ENCODE measurements around the gene IFNGR1.

DNA sequence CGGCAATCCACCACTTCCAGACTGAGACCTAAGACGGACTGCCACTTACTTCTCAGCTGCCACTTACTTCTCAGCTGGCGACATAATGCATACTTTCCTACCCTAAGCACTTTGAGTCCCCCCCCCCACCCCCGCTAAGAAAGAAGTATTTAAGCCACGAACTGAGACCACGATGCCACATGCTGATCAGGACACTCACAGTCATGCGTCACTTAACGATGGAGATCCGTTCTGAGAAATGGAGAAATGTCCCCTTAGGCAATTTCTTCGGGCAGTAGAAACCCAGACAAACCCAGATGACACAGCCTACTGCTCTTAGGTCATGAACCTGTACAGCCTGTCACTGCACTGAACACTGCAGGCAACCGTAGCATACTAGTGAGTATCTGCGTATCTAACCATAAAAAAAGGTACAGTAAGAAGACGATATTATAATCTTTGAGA, 690 bp downstream of the IFNGR1 start:
- TF ChIP-seq, protein P1, sequence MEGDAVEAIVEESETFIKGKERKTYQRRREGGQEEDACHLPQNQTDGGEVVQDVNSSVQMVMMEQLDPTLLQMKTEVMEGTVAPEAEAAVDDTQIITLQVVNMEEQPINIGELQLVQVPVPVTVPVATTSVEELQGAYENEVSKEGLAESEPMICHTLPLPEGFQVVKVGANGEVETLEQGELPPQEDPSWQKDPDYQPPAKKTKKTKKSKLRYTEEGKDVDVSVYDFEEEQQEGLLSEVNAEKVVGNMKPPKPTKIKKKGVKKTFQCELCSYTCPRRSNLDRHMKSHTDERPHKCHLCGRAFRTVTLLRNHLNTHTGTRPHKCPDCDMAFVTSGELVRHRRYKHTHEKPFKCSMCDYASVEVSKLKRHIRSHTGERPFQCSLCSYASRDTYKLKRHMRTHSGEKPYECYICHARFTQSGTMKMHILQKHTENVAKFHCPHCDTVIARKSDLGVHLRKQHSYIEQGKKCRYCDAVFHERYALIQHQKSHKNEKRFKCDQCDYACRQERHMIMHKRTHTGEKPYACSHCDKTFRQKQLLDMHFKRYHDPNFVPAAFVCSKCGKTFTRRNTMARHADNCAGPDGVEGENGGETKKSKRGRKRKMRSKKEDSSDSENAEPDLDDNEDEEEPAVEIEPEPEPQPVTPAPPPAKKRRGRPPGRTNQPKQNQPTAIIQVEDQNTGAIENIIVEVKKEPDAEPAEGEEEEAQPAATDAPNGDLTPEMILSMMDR (IDR thresholded peaks at IDR 0.05; ENCODE audit: poor library complexity): no peak
- TF ChIP-seq EZH2 (IDR thresholded peaks at IDR 0.05; ENCODE audit: borderline replicate concordance) (no peak), EZH2phosphoT487 (IDR thresholded peaks at IDR 0.05; ENCODE audit: low read depth, severe bottlenecking, unreplicated experiment) (no peak)
